HG03060 (cell line): Measurements from ENCODE around the gene ZNF143.
A peak's percentile ranks its signal among the peaks of the same experiment; 100 is the strongest.

Experiments used
- ATAC-seq: cut with Tn5 transposase; IDR thresholded peaks from one replicate; pipeline ENCODE4 v1.9.1; 2021; ENCODE audit warnings: low read depth, moderate number of reproducible peaks; ENCODE audit not compliant: unreplicated experiment

ZNF143 gene

DNA sequence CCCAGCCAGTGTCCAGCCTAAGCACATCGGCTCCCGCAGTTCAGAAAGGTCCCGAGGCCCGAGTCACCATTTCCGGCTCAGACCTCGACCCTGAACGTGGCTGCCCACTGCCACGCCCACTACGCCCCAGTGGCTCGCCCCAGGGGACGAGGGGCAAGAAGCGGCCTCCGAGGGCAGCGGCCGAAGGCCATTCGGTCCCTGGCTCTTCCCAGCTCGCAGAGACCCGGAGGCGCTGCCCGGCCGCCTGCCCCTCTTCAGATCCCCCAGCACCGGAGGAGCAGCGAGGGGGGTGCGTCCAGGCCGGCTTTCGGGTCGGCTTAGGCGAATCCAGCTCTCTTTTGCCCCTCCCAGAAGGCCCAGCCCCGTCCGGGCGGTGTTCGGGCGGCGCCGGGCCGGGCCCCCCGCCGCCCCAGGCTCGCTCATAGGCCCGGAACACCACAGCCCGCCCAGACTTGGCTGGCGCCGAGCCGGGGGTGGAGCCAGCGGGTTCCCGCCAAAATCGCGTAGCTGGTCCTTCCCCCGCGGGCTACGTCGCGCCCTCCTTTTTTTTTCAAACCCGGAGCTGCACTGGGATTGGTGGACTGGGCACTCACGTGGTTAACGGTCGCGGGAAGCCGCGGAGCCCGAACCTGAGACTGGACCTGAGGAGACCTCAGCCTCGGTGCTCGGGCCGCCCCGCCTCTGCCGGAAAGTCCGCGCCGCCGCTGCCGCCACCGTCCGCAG lies 112.4 kb downstream of the ZNF143 start, which contains the start of gene WEE1:
Gene WEE1 (plus strand): TSS at position 619 of the 723 bp plus-strand sequence. CDS start 264 bp downstream, outside the sequence.
- ATAC-seq = peak; percentile 52

GRCh38 chr11:9573775-9574621 lies 113.2 kb downstream of the ZNF143 start:
- ATAC-seq = no peak

DNA sequence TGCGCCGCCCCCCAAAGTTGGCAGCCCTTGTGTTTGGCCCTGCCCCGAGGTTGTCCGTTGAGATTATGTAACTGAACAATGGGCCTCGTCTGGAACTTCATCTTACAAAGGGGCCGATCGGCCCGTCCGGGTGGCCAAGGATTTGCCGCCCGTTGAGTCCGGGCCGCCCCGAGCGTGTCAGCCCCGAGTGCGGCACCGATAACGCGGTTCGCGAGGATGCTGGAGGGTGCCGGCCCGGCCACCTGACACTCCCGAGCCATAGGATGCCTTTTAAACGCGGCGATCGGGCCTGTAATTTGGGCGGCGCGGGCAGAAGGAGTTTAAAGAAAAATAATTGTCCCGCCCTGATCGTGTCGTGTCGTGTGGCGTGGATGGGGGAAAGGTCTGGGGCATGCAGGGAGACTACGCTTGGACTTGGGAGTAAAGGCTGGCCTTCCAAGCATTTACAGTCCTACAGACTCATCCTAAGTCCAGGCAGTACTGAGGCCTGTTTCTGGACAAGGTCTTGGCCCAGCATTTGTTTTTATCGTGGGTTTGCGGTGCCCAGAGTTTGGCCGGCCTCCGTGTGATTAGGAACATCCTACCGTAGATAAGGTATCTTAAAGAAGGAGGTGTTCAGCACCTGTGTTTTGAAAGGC lies 113.9 kb downstream of the ZNF143 start:
- ATAC-seq = no peak

DNA sequence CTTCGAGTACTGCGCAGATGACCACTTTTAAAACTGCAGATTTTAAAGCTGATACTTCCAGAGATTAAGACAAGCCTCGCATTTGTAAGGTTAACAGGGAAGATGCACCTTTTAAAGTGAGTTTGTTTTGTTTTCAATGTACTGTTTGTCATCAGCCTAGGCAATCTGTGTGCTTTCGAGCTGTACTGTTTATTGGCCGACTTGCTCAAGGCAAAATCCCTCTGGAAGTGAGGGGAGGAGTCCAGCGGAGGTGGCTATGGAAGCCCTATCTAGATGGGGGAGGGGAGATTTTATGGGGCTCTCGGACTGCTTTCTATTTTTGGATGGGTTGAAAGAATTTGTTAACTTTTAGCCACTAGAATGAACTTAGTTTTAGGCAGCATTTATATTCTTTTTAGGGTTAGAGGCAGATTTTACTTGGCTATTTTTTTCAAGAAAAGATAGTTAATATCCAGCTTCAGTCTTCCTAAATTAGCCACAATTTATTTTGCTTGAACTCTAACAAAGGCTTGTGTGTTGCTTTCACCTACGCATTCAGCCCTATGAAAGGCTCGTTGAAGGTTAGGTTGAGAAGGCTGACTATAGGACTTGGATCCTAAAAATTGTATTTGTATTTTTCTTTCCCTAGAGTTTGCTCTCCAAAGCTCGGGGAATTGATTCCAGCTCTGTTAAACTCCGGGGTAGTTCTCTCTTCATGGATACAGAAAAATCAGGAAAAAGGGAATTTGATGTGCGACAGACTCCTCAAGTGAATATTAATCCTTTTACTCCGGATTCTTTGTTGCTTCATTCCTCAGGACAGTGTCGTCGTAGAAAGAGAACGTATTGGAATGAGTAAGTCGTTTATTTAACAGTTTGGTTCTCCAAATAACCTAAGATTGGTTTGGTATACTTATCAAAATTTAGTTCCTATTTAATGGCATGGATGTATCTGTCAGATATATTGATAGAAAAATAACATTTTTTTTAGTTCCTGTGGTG lies 114.7 kb downstream of the ZNF143 start:
- no peak for ATAC-seq

DNA sequence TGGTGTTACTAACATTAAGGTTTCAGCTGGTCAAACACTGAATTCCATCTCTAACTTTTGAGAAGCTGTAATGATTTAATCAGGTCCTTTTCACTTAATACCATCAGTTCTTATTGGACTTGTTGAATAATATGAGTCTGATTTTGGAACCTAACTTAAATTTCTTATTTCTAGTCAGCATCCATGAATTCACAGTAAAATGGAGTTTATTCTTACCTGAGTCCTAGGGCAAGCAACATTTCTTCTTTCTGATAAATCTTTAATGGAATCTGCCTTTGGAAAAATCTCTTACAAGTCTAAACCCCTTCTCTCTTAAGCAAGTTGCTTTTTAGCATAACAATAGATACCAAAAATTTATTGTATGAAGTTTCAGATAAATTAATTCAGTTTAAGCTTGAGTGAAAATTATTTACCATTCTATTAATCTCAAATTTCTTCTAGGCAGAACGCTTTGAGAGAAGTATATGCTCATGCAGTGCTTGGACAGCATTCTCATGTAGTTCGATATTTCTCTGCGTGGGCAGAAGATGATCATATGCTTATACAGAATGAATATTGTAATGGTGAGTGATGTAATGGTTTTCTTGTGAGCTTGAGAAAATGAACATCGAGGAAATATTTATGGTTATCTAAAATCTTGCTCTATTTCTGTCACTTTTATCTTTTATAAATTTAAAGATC lies 116.0 kb downstream of the ZNF143 start:
- no peak for ATAC-seq

- ATAC-seq = no peak
Observed at GRCh38 chr11:9577556-9577955, 116.7 kb downstream of the ZNF143 start.
